Progenitor cell of endocrine pancreas (in vitro differentiated cells): ENCODE measurements around the gene NTSR2. TPM values are rescaled to one million over a fixed set of nuclear protein-coding genes. Genes with fewer than 3 reads are reported as not detected.

Source experiments
- DNase-seq: peaks from one replicate; pipeline ENCODE4 v3.0.0; 2021; ENCODE audit warnings: low spot score; ENCODE audit not compliant: unreplicated experiment
- H3K27ac Mint-ChIP-seq: 2 replicates; pipeline ENCODE4 v1.8.0; 2021; ENCODE audit warnings: mild to moderate bottlenecking, moderate library complexity, mixed read lengths
- H3K27me3 Mint-ChIP-seq: 2 replicates; pipeline ENCODE4 v1.8.0; 2021; ENCODE audit warnings: mixed read lengths
- H3K36me3 Mint-ChIP-seq: 2 replicates; pipeline ENCODE4 v1.8.0; 2022; ENCODE audit warnings: mixed read lengths; ENCODE audit not compliant: insufficient read depth
- H3K4me1 Mint-ChIP-seq: 2 replicates; pipeline ENCODE4 v1.8.0; 2021; ENCODE audit warnings: low read depth, mixed read lengths
- H3K4me3 Mint-ChIP-seq: 2 replicates; pipeline ENCODE4 v1.8.0; 2021; ENCODE audit warnings: low read depth, mild to moderate bottlenecking, moderate library complexity, mixed read lengths
- H3K9me3 Mint-ChIP-seq: 2 replicates; pipeline ENCODE4 v1.8.0; 2021; ENCODE audit warnings: low read depth, mixed read lengths
- total RNA-seq: library from RNA; stranded (reverse); gene quantifications from 2 replicates; pipeline ENCODE4 v1.2.1, GENCODE V29; 2021
- TF ChIP-seq, protein P1 (sequence below): fragments of 200-600 bp; sonication (generic); IDR thresholded peaks from one replicate; pipeline ENCODE4 v1.5.0; 2021; ENCODE audit warnings: antibody characterized with exemption, mild to moderate bottlenecking; ENCODE audit not compliant: unreplicated experiment

NTSR2 gene
- total RNA-seq, 1 donor from 2014 or later, result not detected

DNA sequence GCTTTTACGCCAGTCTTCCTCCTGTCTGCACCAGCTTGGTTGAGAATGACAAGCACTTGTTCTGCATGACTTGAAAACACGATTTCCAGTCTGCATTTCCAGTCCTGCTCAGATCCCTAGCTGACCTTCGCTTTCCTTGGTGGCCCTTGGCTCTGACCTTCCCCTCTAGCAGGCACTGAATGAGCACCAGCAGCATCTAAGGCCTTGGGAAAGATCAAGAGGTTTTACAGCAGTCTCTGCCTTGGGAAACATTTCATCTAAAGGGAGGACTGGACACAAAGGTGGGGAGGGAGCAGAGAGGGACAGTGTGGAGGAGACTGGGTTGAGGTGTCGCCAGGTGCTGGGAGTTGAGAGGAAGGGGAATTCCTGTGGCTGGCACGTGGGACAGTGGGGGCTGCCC is 30.5 kb downstream of the NTSR2 start:
- H3K4me1 Mint-ChIP-seq, result no peaks in the 10 kb centered on the region
- DNase-seq, result no peak
- peaks cover 25% of the 10 kb centered on the region for H3K36me3 Mint-ChIP-seq
- no peaks in the 10 kb centered on the region for H3K27me3 Mint-ChIP-seq
- TF ChIP-seq, protein P1, sequence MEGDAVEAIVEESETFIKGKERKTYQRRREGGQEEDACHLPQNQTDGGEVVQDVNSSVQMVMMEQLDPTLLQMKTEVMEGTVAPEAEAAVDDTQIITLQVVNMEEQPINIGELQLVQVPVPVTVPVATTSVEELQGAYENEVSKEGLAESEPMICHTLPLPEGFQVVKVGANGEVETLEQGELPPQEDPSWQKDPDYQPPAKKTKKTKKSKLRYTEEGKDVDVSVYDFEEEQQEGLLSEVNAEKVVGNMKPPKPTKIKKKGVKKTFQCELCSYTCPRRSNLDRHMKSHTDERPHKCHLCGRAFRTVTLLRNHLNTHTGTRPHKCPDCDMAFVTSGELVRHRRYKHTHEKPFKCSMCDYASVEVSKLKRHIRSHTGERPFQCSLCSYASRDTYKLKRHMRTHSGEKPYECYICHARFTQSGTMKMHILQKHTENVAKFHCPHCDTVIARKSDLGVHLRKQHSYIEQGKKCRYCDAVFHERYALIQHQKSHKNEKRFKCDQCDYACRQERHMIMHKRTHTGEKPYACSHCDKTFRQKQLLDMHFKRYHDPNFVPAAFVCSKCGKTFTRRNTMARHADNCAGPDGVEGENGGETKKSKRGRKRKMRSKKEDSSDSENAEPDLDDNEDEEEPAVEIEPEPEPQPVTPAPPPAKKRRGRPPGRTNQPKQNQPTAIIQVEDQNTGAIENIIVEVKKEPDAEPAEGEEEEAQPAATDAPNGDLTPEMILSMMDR, result no peak
- H3K4me3 Mint-ChIP-seq, result no peak overlapping the region
- no peak overlapping the region for H3K27ac Mint-ChIP-seq
- H3K9me3 Mint-ChIP-seq, result no peaks in the 10 kb centered on the region

DNA sequence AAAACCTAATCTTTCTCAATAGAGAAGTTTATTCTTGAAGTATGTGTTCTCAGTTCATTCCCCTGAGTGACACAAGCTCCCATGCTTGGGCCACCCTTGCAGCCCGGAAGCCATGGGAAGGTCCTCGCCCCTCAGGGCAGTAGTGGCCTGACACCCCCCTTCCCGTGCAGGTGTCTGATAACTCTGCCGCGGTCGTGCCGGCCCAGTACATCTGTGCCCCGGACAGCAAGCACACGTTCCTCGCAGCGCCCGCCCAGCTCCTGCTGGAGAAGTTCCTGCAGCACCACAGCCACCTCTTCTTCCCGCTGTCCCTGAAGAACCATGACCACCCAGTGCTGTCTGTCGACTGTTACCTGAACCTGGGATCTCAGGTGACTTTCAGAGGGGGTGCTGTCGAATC is 32.4 kb downstream of the NTSR2 start:
- Mint-ChIP-seq H3K27ac (no peak overlapping the region), H3K4me3 (no peak overlapping the region), H3K27me3 (no peaks in the 10 kb centered on the region), H3K4me1 (no peaks in the 10 kb centered on the region), H3K36me3 (peaks cover 21% of the 10 kb centered on the region), H3K9me3 (no peaks in the 10 kb centered on the region)
- DNase-seq, result no peak
- TF ChIP-seq, protein P1, result no peak

DNA sequence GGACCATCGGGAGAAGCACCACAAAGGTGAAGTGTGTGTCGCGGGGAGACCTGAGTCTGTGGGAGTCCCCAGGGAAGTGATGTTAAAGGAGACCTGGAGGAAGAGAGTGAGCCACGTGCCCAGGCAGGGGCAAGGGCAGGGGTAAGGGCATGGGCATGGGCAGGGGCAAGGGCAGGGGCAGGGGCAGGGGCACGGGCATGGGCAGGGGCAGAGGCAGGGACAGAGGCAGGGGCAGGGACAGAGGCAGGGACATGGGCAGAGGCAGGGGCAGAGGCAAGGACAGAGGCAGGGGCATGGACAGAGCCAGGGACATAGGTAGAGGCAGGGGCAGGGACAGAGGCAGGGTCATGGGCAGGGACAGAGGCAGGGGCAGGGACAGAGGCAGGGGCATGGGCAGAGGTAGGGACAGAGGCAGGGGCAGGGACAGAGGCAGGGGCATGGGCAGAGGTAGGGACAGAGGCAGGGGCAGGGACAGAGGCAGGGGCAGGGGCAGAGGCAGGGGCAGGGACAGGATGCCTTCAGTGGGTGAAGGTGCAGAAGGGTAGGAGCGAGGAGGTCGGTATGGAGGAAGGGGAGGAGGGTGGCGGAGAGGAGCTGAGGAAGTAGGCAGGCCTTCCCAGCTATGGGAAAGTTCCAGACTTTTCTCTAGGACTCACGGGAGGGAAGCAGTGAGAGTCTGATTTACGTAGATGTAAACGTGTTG is 33.3 kb downstream of the NTSR2 start:
- H3K9me3 Mint-ChIP-seq, result no peaks in the 10 kb centered on the region
- no peaks in the 10 kb centered on the region for H3K27me3 Mint-ChIP-seq
- DNase-seq, result no peak
- TF ChIP-seq, protein P1, result no peak
- no peak overlapping the region for H3K4me3 Mint-ChIP-seq
- peaks cover 27% of the 10 kb centered on the region for H3K36me3 Mint-ChIP-seq
- no peaks in the 10 kb centered on the region for H3K4me1 Mint-ChIP-seq
- peak overlapping the region; percentile 83 for H3K27ac Mint-ChIP-seq

DNA sequence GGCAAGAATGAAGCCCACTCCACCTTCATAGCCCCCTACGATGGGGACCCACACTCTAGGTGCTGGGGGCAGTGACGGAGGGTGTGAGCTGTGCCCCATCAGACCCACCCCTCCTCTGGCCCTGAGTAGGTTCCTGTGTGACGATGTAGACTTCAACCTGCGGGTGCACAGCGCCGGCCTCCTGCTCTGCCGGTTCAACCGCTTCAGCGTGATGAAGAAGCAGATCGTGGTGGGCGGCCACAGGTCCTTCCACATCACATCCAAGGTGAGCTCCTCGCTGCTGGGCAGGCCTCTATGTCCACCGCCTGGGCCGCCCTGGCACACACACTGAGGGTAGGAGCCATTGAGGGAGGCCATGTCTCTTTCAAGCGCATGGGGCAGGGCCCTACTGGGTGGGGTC is 34.9 kb downstream of the NTSR2 start:
- Mint-ChIP-seq H3K36me3 (peaks cover 25% of the 10 kb centered on the region), H3K27me3 (no peaks in the 10 kb centered on the region), H3K4me3 (no peak overlapping the region), H3K4me1 (no peaks in the 10 kb centered on the region), H3K9me3 (no peaks in the 10 kb centered on the region), H3K27ac (no peak overlapping the region)
- DNase-seq, result no peak
- TF ChIP-seq, protein P1, result no peak

DNA sequence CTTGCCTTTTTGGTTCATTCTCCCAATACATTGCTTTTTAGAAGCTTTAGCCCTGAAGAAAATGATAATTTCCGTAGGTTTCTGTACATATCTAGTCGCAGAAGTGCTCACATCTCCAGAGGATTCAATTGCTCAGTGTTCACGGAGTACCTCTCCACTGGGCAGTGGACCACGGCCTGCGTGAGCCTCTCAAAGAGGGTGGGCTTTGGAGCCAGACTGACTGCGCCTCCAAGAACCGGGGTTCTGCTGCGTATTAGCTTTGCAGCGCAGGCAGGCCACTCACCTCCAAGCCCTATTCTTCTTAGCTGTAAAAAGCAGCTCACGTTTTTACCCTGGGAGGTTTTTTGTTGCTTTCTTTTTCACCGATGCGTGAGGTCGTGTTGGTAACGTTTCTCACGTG is 35.4 kb downstream of the NTSR2 start:
- Mint-ChIP-seq H3K4me3 (no peak overlapping the region), H3K27ac (no peak overlapping the region)

More for the DNA sequence above, 35.4 kb downstream of the NTSR2 start:
- Mint-ChIP-seq H3K9me3 (no peaks in the 10 kb centered on the region), H3K4me1 (no peaks in the 10 kb centered on the region), H3K36me3 (peaks cover 25% of the 10 kb centered on the region), H3K27me3 (no peaks in the 10 kb centered on the region)
- TF ChIP-seq, protein P1, result no peak
- no peak for DNase-seq
